GM18520 (cell line): ENCODE measurements around the gene INSIG2.
"Not testable (repeated sequence)": the region's sequence is repeated elsewhere in the genome, so short reads cannot be mapped to it uniquely, and the experiment has no call there.

ENCODE experiments used
- ATAC-seq: cut with Tn5 transposase; IDR thresholded peaks from one replicate; pipeline ENCODE4 v1.9.1; 2021; ENCODE audit not compliant: unreplicated experiment

Gene INSIG2

GRCh38 chr2:118059919-118060478, 28.3 kb upstream of the INSIG2 start:
- no peak for ATAC-seq

GRCh38 chr2:118061135-118061955, 26.9 kb upstream of the INSIG2 start:
- ATAC-seq: peak; percentile 59

- no peak for ATAC-seq
Observed at GRCh38 chr2:118062048-118062447, 26.2 kb upstream of the INSIG2 start.

- no peak for ATAC-seq
Observed at GRCh38 chr2:118062669-118063068, 25.6 kb upstream of the INSIG2 start.

- ATAC-seq: no peak
Observed at GRCh38 chr2:118065015-118065706, 23.1 kb upstream of the INSIG2 start.

GRCh38 chr2:118065921-118066511, 22.3 kb upstream of the INSIG2 start:
- ATAC-seq: no peak

- no peak for ATAC-seq
Observed at GRCh38 chr2:118077636-118078247, 10.5 kb upstream of the INSIG2 start.

GRCh38 chr2:118078734-118079133, 9.5 kb upstream of the INSIG2 start:
- no peak for ATAC-seq

- ATAC-seq: no peak
Observed at GRCh38 chr2:118084491-118085089, 3.7 kb upstream of the INSIG2 start.

GRCh38 chr2:118085173-118086023, 2.9 kb upstream of the INSIG2 start:
- no peak for ATAC-seq

- ATAC-seq: no peak
Observed at GRCh38 chr2:118086024-118086633, 2.1 kb upstream of the INSIG2 start.

- ATAC-seq: no peak
Observed at GRCh38 chr2:118089139-118089800, 999 bp downstream of the INSIG2 start.

GRCh38 chr2:118090387-118091139, 2.3 kb downstream of the INSIG2 start:
- ATAC-seq: no peak

- ATAC-seq: no peak
Observed at GRCh38 chr2:118091140-118091478, 2.8 kb downstream of the INSIG2 start.

- ATAC-seq: no peak
Observed at GRCh38 chr2:118091631-118092030, 3.4 kb downstream of the INSIG2 start.

- ATAC-seq: not testable (repeated sequence)
Observed at GRCh38 chr2:118094102-118094501, 5.8 kb downstream of the INSIG2 start.

GRCh38 chr2:118094503-118094902, 6.2 kb downstream of the INSIG2 start:
- no peak for ATAC-seq

GRCh38 chr2:118095610-118096009, 7.3 kb downstream of the INSIG2 start:
- no peak for ATAC-seq
